Measurements from ENCODE around the gene KRT25. TPM values are rescaled to one million over a fixed set of nuclear protein-coding genes. Genes with fewer than 3 reads are reported as not detected.
"Not testable (repeated sequence)": the region's sequence is repeated elsewhere in the genome, so short reads cannot be mapped to it uniquely, and the experiment has no call there.

KRT25 gene
- total and polyA plus RNA-seq, 2 donors from 2014 or later, result not detected

DNA sequence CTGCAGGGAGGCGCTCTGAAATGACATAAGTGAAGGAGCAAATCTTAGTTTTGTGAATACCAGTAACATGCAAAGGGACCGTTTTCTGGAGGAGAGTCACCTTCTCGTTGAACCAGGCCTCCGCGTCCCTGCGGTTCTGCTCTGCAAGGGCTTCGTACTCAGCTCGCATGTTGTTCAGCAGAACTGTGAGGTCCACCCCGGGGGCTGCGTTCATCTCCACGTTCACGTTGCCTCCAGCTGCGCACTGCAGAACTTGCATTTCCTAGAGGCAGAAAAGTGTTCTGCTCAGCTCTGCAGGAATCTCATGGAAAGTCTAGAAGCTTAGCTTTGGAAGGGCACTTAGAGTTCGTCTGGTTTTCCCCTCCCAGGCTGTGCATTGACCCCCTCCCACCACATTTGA, 4.1 kb downstream of the KRT25 start:
- H3K27ac ChIP-seq (ENCODE audit: low read depth in 2 of 2, low read length in 2 of 2), result no peak overlapping the region
- no peak for FAIRE-seq
- TF ChIP-seq, protein P1, sequence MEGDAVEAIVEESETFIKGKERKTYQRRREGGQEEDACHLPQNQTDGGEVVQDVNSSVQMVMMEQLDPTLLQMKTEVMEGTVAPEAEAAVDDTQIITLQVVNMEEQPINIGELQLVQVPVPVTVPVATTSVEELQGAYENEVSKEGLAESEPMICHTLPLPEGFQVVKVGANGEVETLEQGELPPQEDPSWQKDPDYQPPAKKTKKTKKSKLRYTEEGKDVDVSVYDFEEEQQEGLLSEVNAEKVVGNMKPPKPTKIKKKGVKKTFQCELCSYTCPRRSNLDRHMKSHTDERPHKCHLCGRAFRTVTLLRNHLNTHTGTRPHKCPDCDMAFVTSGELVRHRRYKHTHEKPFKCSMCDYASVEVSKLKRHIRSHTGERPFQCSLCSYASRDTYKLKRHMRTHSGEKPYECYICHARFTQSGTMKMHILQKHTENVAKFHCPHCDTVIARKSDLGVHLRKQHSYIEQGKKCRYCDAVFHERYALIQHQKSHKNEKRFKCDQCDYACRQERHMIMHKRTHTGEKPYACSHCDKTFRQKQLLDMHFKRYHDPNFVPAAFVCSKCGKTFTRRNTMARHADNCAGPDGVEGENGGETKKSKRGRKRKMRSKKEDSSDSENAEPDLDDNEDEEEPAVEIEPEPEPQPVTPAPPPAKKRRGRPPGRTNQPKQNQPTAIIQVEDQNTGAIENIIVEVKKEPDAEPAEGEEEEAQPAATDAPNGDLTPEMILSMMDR (IDR thresholded peaks at IDR 0.05; ENCODE audit: borderline replicate concordance, extremely low read depth, insufficient read depth), result no peak
- intact Hi-C loops (cut with DNase I), result no loop called here
- H3K4me1 ChIP-seq (ENCODE audit: control insufficient read depth in 2 of 3, insufficient read depth in 2 of 3, low read depth in 1 of 3, low read length in 3 of 3), result no peaks in the 10 kb centered on the region
- no peaks in the 10 kb centered on the region for H3K9me3 ChIP-seq (ENCODE audit: control insufficient read depth in 2 of 3, insufficient read depth in 1 of 3, low read length in 3 of 3)
- H3K9ac ChIP-seq (ENCODE audit: low read length in 3 of 3), result no peak overlapping the region
- H3K27me3 ChIP-seq (ENCODE audit: control insufficient read depth, insufficient read depth, low read length), result no peaks in the 10 kb centered on the region
- DNase-seq, result no peak
- no peak overlapping the region for H3K4me3 ChIP-seq (ENCODE audit: low read length in 3 of 3)
- H3K36me3 ChIP-seq (ENCODE audit: control insufficient read depth in 2 of 3, insufficient read depth in 3 of 3, low read length in 3 of 3), result no peaks in the 10 kb centered on the region

DNA sequence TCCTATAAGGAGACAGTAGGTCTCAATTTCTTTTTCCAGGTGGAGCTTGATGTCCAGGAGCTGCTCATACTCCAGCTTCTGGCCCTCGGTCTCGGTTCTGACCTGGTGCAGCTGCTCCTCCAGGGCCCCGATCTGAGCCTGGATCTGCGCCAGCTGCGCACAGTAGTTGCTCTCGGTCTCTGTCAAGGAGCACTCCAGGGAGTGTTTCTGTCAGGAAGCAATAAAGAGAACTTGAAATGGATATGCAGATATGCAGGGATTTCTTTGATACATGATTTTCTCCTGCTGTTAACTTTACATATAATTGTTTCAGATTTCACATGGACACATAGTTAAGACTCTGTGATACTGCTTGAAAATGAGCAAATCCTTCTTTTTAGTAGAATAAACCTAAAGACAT, 4.7 kb downstream of the KRT25 start:
- TF ChIP-seq, protein P1 (IDR thresholded peaks at IDR 0.05; ENCODE audit: borderline replicate concordance, extremely low read depth, insufficient read depth), result no peak
- Histone ChIP-seq H3K4me3 (ENCODE audit: low read length in 3 of 3) (no peak overlapping the region), H3K4me1 (ENCODE audit: control insufficient read depth in 2 of 3, insufficient read depth in 2 of 3, low read depth in 1 of 3, low read length in 3 of 3) (no peaks in the 10 kb centered on the region), H3K9ac (ENCODE audit: low read length in 3 of 3) (no peak overlapping the region), H3K36me3 (ENCODE audit: control insufficient read depth in 2 of 3, insufficient read depth in 3 of 3, low read length in 3 of 3) (no peaks in the 10 kb centered on the region), H3K27ac (ENCODE audit: low read depth in 2 of 2, low read length in 2 of 2) (no peak overlapping the region), H3K9me3 (ENCODE audit: control insufficient read depth in 2 of 3, insufficient read depth in 1 of 3, low read length in 3 of 3) (no peaks in the 10 kb centered on the region), H3K27me3 (ENCODE audit: control insufficient read depth, insufficient read depth, low read length) (no peaks in the 10 kb centered on the region)
- DNase-seq, result no peak
- intact Hi-C loops (cut with DNase I), result no loop called here
- no peak for FAIRE-seq

DNA sequence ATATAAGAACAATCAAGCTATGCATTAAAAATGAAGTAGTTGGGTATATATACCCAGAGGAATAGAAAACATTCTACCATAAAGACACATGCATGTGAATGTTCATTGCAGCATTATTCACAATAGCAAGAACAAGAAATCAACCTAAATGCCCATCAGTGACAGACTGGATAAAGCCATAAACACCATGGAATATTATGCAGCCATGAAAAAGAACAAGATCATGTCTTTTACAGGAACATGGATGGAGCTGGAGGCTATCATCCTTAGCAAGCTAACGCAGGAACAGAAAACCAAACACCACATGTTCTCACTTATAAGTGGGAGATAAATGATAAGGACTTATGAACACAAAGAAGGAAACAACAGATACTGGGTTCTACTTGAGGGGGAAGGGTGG, 6.5 kb downstream of the KRT25 start:
- H3K36me3 ChIP-seq (ENCODE audit: control insufficient read depth in 2 of 3, insufficient read depth in 3 of 3, low read length in 3 of 3); H3K4me3 ChIP-seq (ENCODE audit: low read length in 3 of 3); H3K4me1 ChIP-seq (ENCODE audit: control insufficient read depth in 2 of 3, insufficient read depth in 2 of 3, low read depth in 1 of 3, low read length in 3 of 3); DNase-seq; intact Hi-C loops (cut with DNase I); H3K27ac ChIP-seq (ENCODE audit: low read depth in 2 of 2, low read length in 2 of 2); H3K27me3 ChIP-seq (ENCODE audit: control insufficient read depth, insufficient read depth, low read length); H3K9ac ChIP-seq (ENCODE audit: low read length in 3 of 3); FAIRE-seq; H3K9me3 ChIP-seq (ENCODE audit: control insufficient read depth in 2 of 3, insufficient read depth in 1 of 3, low read length in 3 of 3): not testable (repeated sequence)

DNA sequence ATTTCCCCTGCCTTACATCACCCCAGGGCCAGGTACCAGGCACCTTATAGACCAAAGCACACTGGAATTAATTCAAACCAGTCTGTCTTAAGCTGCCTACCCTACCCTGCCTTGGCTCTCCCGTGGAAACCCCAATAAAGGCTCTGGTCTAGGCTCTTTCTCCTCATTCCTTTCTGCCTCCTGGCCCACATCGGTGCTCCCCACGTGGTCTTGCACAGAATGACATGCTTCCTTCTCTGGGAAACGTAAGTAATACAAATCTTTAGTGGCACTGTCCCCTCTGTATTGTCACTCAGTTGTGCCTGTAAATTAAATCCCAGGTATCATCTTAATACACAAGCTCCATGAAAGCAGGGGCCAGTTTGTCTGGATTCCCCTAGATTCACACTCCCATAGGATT, 16.6 kb downstream of the KRT25 start:
- DNase-seq (no peak), FAIRE-seq (no peak)
- Histone ChIP-seq H3K4me1 (ENCODE audit: control insufficient read depth in 2 of 3, insufficient read depth in 2 of 3, low read depth in 1 of 3, low read length in 3 of 3) (peaks cover 0 to 2% (median 0%) of the 10 kb centered on the region in 3 donors), H3K9ac (ENCODE audit: low read length in 3 of 3) (no peak overlapping the region), H3K27ac (ENCODE audit: low read depth in 2 of 2, low read length in 2 of 2) (no peak overlapping the region), H3K27me3 (ENCODE audit: control insufficient read depth, insufficient read depth, low read length) (no peaks in the 10 kb centered on the region), H3K36me3 (ENCODE audit: control insufficient read depth in 2 of 3, insufficient read depth in 3 of 3, low read length in 3 of 3) (no peaks in the 10 kb centered on the region), H3K4me3 (ENCODE audit: low read length in 3 of 3) (no peak overlapping the region), H3K9me3 (ENCODE audit: control insufficient read depth in 2 of 3, insufficient read depth in 1 of 3, low read length in 3 of 3) (peaks cover 0 to 11% (median 0%) of the 10 kb centered on the region in 3 donors)
- intact Hi-C loops (cut with DNase I), result no loop called here
- TF ChIP-seq, protein P1 (IDR thresholded peaks at IDR 0.05; ENCODE audit: borderline replicate concordance, extremely low read depth, insufficient read depth), result no peak
